Measurements from ENCODE around the gene KLHL42.
"Not testable (repeated sequence)": the region's sequence is repeated elsewhere in the genome, so short reads cannot be mapped to it uniquely, and the experiment has no call there.

KLHL42 gene

GRCh38 chr12:27733791-27734190 is 46.2 kb upstream of the KLHL42 start:
- no peaks in the 10 kb centered on the region for H3K9me3 ChIP-seq (ENCODE audit: insufficient read depth, low read depth, low read length)
- H3K4me1 ChIP-seq (ENCODE audit: insufficient read depth, low read length, poor library complexity, severe bottlenecking), result no peaks in the 10 kb centered on the region
- H3K79me2 ChIP-seq (ENCODE audit: insufficient read depth, low read length), result peaks cover 5% of the 10 kb centered on the region; the same call in 1 of the 2 replicates
- H3F3A ChIP-seq (ENCODE audit: low read depth), result no peaks in the 10 kb centered on the region
- peaks cover 3% of the 10 kb centered on the region for H4K20me1 ChIP-seq (ENCODE audit: insufficient read depth, low read length, poor library complexity, severe bottlenecking)
- no peak overlapping the region for H3K4me3 ChIP-seq (ENCODE audit: low read length, poor library complexity, severe bottlenecking)
- H3K9ac ChIP-seq (ENCODE audit: low read depth, low read length, poor library complexity, severe bottlenecking), result no peak overlapping the region
- H3K4me2 ChIP-seq (ENCODE audit: low read depth, low read length, poor library complexity, severe bottlenecking), result no peak overlapping the region
- peaks cover 75% of the 10 kb centered on the region; the same call in 1 of the 2 replicates for H3K36me3 ChIP-seq (ENCODE audit: insufficient read depth, low read length)
- TF ChIP-seq CTCF (conservative IDR thresholded peaks at IDR 0.05; ENCODE audit: low read length), result no peak
- TF ChIP-seq EZH2phosphoT487 (IDR thresholded peaks at IDR 0.05; ENCODE audit: borderline replicate concordance), result no peak
- H2AFZ ChIP-seq (ENCODE audit: low read length), result no peak overlapping the region
- no peaks in the 10 kb centered on the region for H3K9me2 ChIP-seq (replicated peaks; ENCODE audit: low read depth, low read length)
- no peaks in the 10 kb centered on the region for H3K27me3 ChIP-seq (ENCODE audit: insufficient read depth, low read length, poor library complexity, severe bottlenecking)

- H3K4me1 ChIP-seq (ENCODE audit: insufficient read depth, low read length, poor library complexity, severe bottlenecking); H3K79me2 ChIP-seq (ENCODE audit: insufficient read depth, low read length); H3K4me3 ChIP-seq (ENCODE audit: low read length, poor library complexity, severe bottlenecking); H3F3A ChIP-seq (ENCODE audit: low read depth); H3K27me3 ChIP-seq (ENCODE audit: insufficient read depth, low read length, poor library complexity, severe bottlenecking); H2AFZ ChIP-seq (ENCODE audit: low read length); H3K4me2 ChIP-seq (ENCODE audit: low read depth, low read length, poor library complexity, severe bottlenecking); H4K20me1 ChIP-seq (ENCODE audit: insufficient read depth, low read length, poor library complexity, severe bottlenecking); H3K9me3 ChIP-seq (ENCODE audit: insufficient read depth, low read depth, low read length); H3K9me2 ChIP-seq (replicated peaks; ENCODE audit: low read depth, low read length); H3K9ac ChIP-seq (ENCODE audit: low read depth, low read length, poor library complexity, severe bottlenecking): not testable (repeated sequence)
- peaks cover 80% of the 10 kb centered on the region; the same call in 1 of the 2 replicates for H3K36me3 ChIP-seq (ENCODE audit: insufficient read depth, low read length)
Observed at GRCh38 chr12:27734321-27734720, 45.7 kb upstream of the KLHL42 start.

- Histone ChIP-seq H2AFZ (ENCODE audit: low read length) (no peak overlapping the region), H3K4me1 (ENCODE audit: insufficient read depth, low read length, poor library complexity, severe bottlenecking) (no peaks in the 10 kb centered on the region), H3F3A (ENCODE audit: low read depth) (no peaks in the 10 kb centered on the region), H3K9ac (ENCODE audit: low read depth, low read length, poor library complexity, severe bottlenecking) (no peak overlapping the region), H3K4me2 (ENCODE audit: low read depth, low read length, poor library complexity, severe bottlenecking) (no peak overlapping the region), H4K20me1 (ENCODE audit: insufficient read depth, low read length, poor library complexity, severe bottlenecking) (no peaks in the 10 kb centered on the region), H3K9me3 (ENCODE audit: insufficient read depth, low read depth, low read length) (no peaks in the 10 kb centered on the region), H3K4me3 (ENCODE audit: low read length, poor library complexity, severe bottlenecking) (no peak overlapping the region), H3K79me2 (ENCODE audit: insufficient read depth, low read length) (peaks cover 5% of the 10 kb centered on the region; the same call in 1 of the 2 replicates), H3K9me2 (replicated peaks; ENCODE audit: low read depth, low read length) (no peaks in the 10 kb centered on the region), H3K27me3 (ENCODE audit: insufficient read depth, low read length, poor library complexity, severe bottlenecking) (no peaks in the 10 kb centered on the region), H3K36me3 (ENCODE audit: insufficient read depth, low read length) (peaks cover 56% of the 10 kb centered on the region)
- no peak for TF ChIP-seq CTCF (conservative IDR thresholded peaks at IDR 0.05; ENCODE audit: low read length)
- TF ChIP-seq EZH2phosphoT487 (IDR thresholded peaks at IDR 0.05; ENCODE audit: borderline replicate concordance), result no peak
Observed at GRCh38 chr12:27743601-27744000, 36.4 kb upstream of the KLHL42 start.

- peaks cover 43% of the 10 kb centered on the region for H3K36me3 ChIP-seq (ENCODE audit: insufficient read depth, low read length)
- H3K27me3 ChIP-seq (ENCODE audit: insufficient read depth, low read length, poor library complexity, severe bottlenecking); H4K20me1 ChIP-seq (ENCODE audit: insufficient read depth, low read length, poor library complexity, severe bottlenecking); H3K4me3 ChIP-seq (ENCODE audit: low read length, poor library complexity, severe bottlenecking); H3K9me2 ChIP-seq (replicated peaks; ENCODE audit: low read depth, low read length); H3K79me2 ChIP-seq (ENCODE audit: insufficient read depth, low read length); H2AFZ ChIP-seq (ENCODE audit: low read length); H3K4me1 ChIP-seq (ENCODE audit: insufficient read depth, low read length, poor library complexity, severe bottlenecking); H3K9ac ChIP-seq (ENCODE audit: low read depth, low read length, poor library complexity, severe bottlenecking); H3K4me2 ChIP-seq (ENCODE audit: low read depth, low read length, poor library complexity, severe bottlenecking); H3K9me3 ChIP-seq (ENCODE audit: insufficient read depth, low read depth, low read length); H3F3A ChIP-seq (ENCODE audit: low read depth): not testable (repeated sequence)
Observed at GRCh38 chr12:27745734-27746133, 34.3 kb upstream of the KLHL42 start.

All from Loucy (cell line).